WTC11 (cell line): ENCODE measurements around the gene FTCD. TPM values are rescaled to one million over a fixed set of nuclear protein-coding genes. Genes with fewer than 3 reads are reported as not detected.

Experiments
- ATAC-seq: fragments of 200-7000 bp; cut with Tn5 transposase; 2 replicates; pipeline ENCODE4 v1.10.0; 2021; ENCODE audit warnings: mild to moderate bottlenecking, moderate library complexity
- CTCF ChIA-PET: fragments of 300-600 bp; sonication (Branson Sonifier 250); formaldehyde crosslinking; loops from one replicate; lab custom pipeline; 2021; ENCODE audit warnings: antibody characterized with exemption; lab: Charles Lee
- POLR2A ChIA-PET: fragments of 350-600 bp; sonication (Branson Sonifier 250); formaldehyde crosslinking; loops from one replicate; lab custom pipeline; 2021; ENCODE audit warnings: antibody characterized with exemption; lab: Charles Lee
- DNase-seq: peaks from one replicate; pipeline ENCODE4 v3.0.0; 2021; ENCODE audit warnings: low spot score
- H3K27ac Mint-ChIP-seq: 2 replicates; pipeline ENCODE4 v1.8.0; 2021; ENCODE audit warnings: mixed read lengths
- H3K27me3 Mint-ChIP-seq: 2 replicates; pipeline ENCODE4 v1.8.0; 2021; ENCODE audit warnings: low read depth, mild to moderate bottlenecking, moderate library complexity, mixed read lengths
- H3K36me3 Mint-ChIP-seq: 2 replicates; pipeline ENCODE4 v1.8.0; 2021; ENCODE audit warnings: mixed read lengths
- H3K4me1 Mint-ChIP-seq: 2 replicates; pipeline ENCODE4 v1.8.0; 2022; ENCODE audit warnings: mixed read lengths
- H3K4me3 Mint-ChIP-seq: 2 replicates; pipeline ENCODE4 v1.8.0; 2021; ENCODE audit warnings: mild to moderate bottlenecking, moderate library complexity, mixed read lengths
- H3K9me3 Mint-ChIP-seq: 2 replicates; pipeline ENCODE4 v1.8.0; 2021; ENCODE audit warnings: mixed read lengths
- ATF6 ChIP-seq: sonication (generic); formaldehyde crosslinking; IDR thresholded peaks from 2 replicates; pipeline ENCODE4 v1.8.1; 2023; ENCODE audit warnings: mild to moderate bottlenecking, missing genetic modification reagents
- E2F5 ChIP-seq: sonication (generic); formaldehyde crosslinking; IDR thresholded peaks from 2 replicates; pipeline ENCODE4 v1.8.1; 2022; ENCODE audit warnings: mild to moderate bottlenecking, moderate library complexity, missing genetic modification reagents
- ELF4 ChIP-seq: sonication (generic); formaldehyde crosslinking; IDR thresholded peaks from 2 replicates; pipeline ENCODE4 v1.8.1; 2022; ENCODE audit warnings: low read depth, mild to moderate bottlenecking, moderate library complexity, missing genetic modification reagents
- FOXJ3 ChIP-seq: sonication (generic); formaldehyde crosslinking; IDR thresholded peaks from 2 replicates; pipeline ENCODE4 v1.9.0; 2021; ENCODE audit warnings: missing genetic modification reagents, mild to moderate bottlenecking, borderline replicate concordance
- FOXP1 ChIP-seq: sonication (generic); formaldehyde crosslinking; IDR thresholded peaks from 2 replicates; pipeline ENCODE4 v1.8.0; 2022; ENCODE audit warnings: missing genetic modification reagents, mild to moderate bottlenecking, moderate library complexity, borderline replicate concordance
- HMGXB4 ChIP-seq: sonication (generic); formaldehyde crosslinking; IDR thresholded peaks from 2 replicates; pipeline ENCODE4 v1.8.1; 2023; ENCODE audit warnings: mild to moderate bottlenecking, moderate library complexity, missing genetic modification reagents
- IRF2 ChIP-seq: sonication (generic); formaldehyde crosslinking; IDR thresholded peaks from 2 replicates; pipeline ENCODE4 v1.8.0; 2022; ENCODE audit warnings: low read depth, missing genetic modification reagents, borderline replicate concordance
- JAZF1 ChIP-seq: fragments of 250-450 bp; sonication (Bioruptor Pico); IDR thresholded peaks from 2 replicates; pipeline ENCODE4 v1.9.0; 2021; ENCODE audit warnings: moderate library complexity, mild to moderate bottlenecking, inconsistent platforms
- MAX ChIP-seq: sonication (generic); formaldehyde crosslinking; IDR thresholded peaks from 2 replicates; pipeline ENCODE4 v1.8.0; 2022; ENCODE audit warnings: mild to moderate bottlenecking, missing genetic modification reagents
- MLX ChIP-seq: sonication (generic); formaldehyde crosslinking; IDR thresholded peaks from 2 replicates; pipeline ENCODE4 v1.8.1; 2023; ENCODE audit warnings: mild to moderate bottlenecking, missing genetic modification reagents, moderate library complexity
- NFATC4 ChIP-seq: fragments of 250-450 bp; sonication (Bioruptor Pico); IDR thresholded peaks from 2 replicates; pipeline ENCODE4 v1.9.0; 2021; ENCODE audit warnings: mild to moderate bottlenecking
- NFE2L1 ChIP-seq: sonication (generic); formaldehyde crosslinking; IDR thresholded peaks from 2 replicates; pipeline ENCODE4 v1.8.1; 2023; ENCODE audit warnings: missing genetic modification reagents
- NR2C2 ChIP-seq: sonication (generic); formaldehyde crosslinking; IDR thresholded peaks from 2 replicates; pipeline ENCODE4 v1.8.0; 2022; ENCODE audit warnings: mild to moderate bottlenecking, missing genetic modification reagents
- NR3C1 ChIP-seq: sonication (generic); formaldehyde crosslinking; conservative IDR thresholded peaks from 2 replicates; pipeline ENCODE4 v1.8.1; 2023; ENCODE audit warnings: low read depth, mild to moderate bottlenecking, missing genetic modification reagents
- PRDM15 ChIP-seq: sonication (generic); formaldehyde crosslinking; IDR thresholded peaks from 2 replicates; pipeline ENCODE4 v1.8.0; 2022; ENCODE audit warnings: missing genetic modification reagents
- SOX15 ChIP-seq: fragments of 250-450 bp; sonication (Bioruptor Pico); IDR thresholded peaks from 2 replicates; pipeline ENCODE4 v1.9.0; 2021; ENCODE audit warnings: mild to moderate bottlenecking
- TCF7 ChIP-seq: sonication (generic); formaldehyde crosslinking; IDR thresholded peaks from 2 replicates; pipeline ENCODE4 v1.8.0; 2022; ENCODE audit warnings: mild to moderate bottlenecking, low read depth, missing genetic modification reagents, moderate library complexity
- TEAD4 ChIP-seq: sonication (generic); formaldehyde crosslinking; IDR thresholded peaks from 2 replicates; pipeline ENCODE4 v1.8.0; 2022; ENCODE audit warnings: mild to moderate bottlenecking, missing genetic modification reagents
- ZNF121 ChIP-seq: sonication (generic); formaldehyde crosslinking; IDR thresholded peaks from 2 replicates; pipeline ENCODE4 v1.8.0; 2023; ENCODE audit warnings: missing genetic modification reagents
- ZNF219 ChIP-seq: sonication (generic); formaldehyde crosslinking; IDR thresholded peaks from 2 replicates; pipeline ENCODE4 v1.8.0; 2023; ENCODE audit warnings: missing genetic modification reagents, mild to moderate bottlenecking, borderline replicate concordance
- ZNF263 ChIP-seq: sonication (generic); formaldehyde crosslinking; IDR thresholded peaks from 2 replicates; pipeline ENCODE4 v1.8.1; 2022; ENCODE audit warnings: low read depth, mild to moderate bottlenecking, moderate library complexity, missing genetic modification reagents
- total RNA-seq: library from RNA; stranded (reverse); gene quantifications from 3 replicates; pipeline ENCODE4 v1.2.3, GENCODE V29; 2021

Gene FTCD
- total RNA-seq, 1 experiment from 2014 or later: 6.1 TPM

GRCh38 chr21:46092811-46093667 is 62.3 kb downstream of the FTCD start:
- TF ChIP-seq NR2C2 (CRISPR knock-in tag) (no peak), MAX (CRISPR knock-in tag) (no peak), E2F5 (CRISPR knock-in tag) (no peak), NR3C1 (no peak), PRDM15 (no peak), TCF7 (CRISPR knock-in tag) (no peak), ZNF263 (no peak), JAZF1 (CRISPR knock-in tag) (no peak), IRF2 (no peak), NFE2L1 (no peak), TEAD4 (CRISPR knock-in tag) (no peak), ATF6 (CRISPR knock-in tag) (no peak), FOXJ3 (no peak), ELF4 (CRISPR knock-in tag) (no peak)
- CTCF ChIA-PET: no interaction called here
- no peak overlapping the region for H3K4me3 Mint-ChIP-seq
- peaks cover 36% of the 10 kb centered on the region for H3K36me3 Mint-ChIP-seq
- DNase-seq (no peak), ATAC-seq (no peak)
- H3K9me3 Mint-ChIP-seq: peaks cover 52% of the 10 kb centered on the region
- no peak overlapping the region for H3K27ac Mint-ChIP-seq
- H3K4me1 Mint-ChIP-seq: peaks cover 4% of the 10 kb centered on the region
- H3K27me3 Mint-ChIP-seq: peaks cover 4% of the 10 kb centered on the region
- POLR2A ChIA-PET: no interaction called here

GRCh38 chr21:46092026-46092764 is 63.2 kb downstream of the FTCD start:
- Mint-ChIP-seq H3K27me3 (peaks cover 4% of the 10 kb centered on the region), H3K9me3 (peaks cover 58% of the 10 kb centered on the region), H3K4me3 (no peak overlapping the region), H3K27ac (no peak overlapping the region), H3K4me1 (peaks cover 4% of the 10 kb centered on the region), H3K36me3 (peaks cover 36% of the 10 kb centered on the region)
- no peak for ATAC-seq
- CTCF ChIA-PET: no interaction called here
- POLR2A ChIA-PET: no interaction called here
- no peak for DNase-seq
- TF ChIP-seq NFE2L1 (no peak), SOX15 (CRISPR knock-in tag) (no peak), NFATC4 (CRISPR knock-in tag) (no peak), NR2C2 (CRISPR knock-in tag) (no peak), HMGXB4 (CRISPR knock-in tag) (no peak), ZNF121 (CRISPR knock-in tag) (no peak), MLX (CRISPR knock-in tag) (no peak), ATF6 (CRISPR knock-in tag) (no peak), ZNF263 (no peak), JAZF1 (CRISPR knock-in tag) (no peak), NR3C1 (no peak), FOXP1 (no peak), ZNF219 (no peak)
